Smooth muscle cell (in vitro differentiated cells): ENCODE data around the gene SLX9. TPM values are rescaled to one million over a fixed set of nuclear protein-coding genes. Genes with fewer than 3 reads are reported as not detected.

Source experiments
- DNase-seq: peaks from one replicate; lab custom pipeline; 2025; ENCODE audit not compliant: unreplicated experiment; lab: John Stamatoyannopoulos, UW
- H2AFZ ChIP-seq: fragments of 200-600 bp; sonication (generic); 2 replicates; pipeline ENCODE4 v1.6.0; 2016; ENCODE audit warnings: antibody characterized with exemption, low read depth, mild to moderate bottlenecking
- H3F3A ChIP-seq: fragments of 200-600 bp; sonication (generic); 2 replicates; pipeline ENCODE4 v1.6.0; 2017; ENCODE audit warnings: antibody characterized with exemption, low read depth
- H3K27ac ChIP-seq: fragments of 200-600 bp; sonication (generic); 2 replicates; pipeline ENCODE4 v1.5.1; 2016; ENCODE audit warnings: low read depth, mild to moderate bottlenecking
- H3K27me3 ChIP-seq: fragments of 200-600 bp; sonication (generic); 2 replicates; pipeline ENCODE4 v1.6.1; 2016; ENCODE audit warnings: low read depth, mild to moderate bottlenecking
- H3K36me3 ChIP-seq: fragments of 200-600 bp; sonication (generic); 2 replicates; pipeline ENCODE4 v1.5.1; 2016; ENCODE audit warnings: low read depth
- H3K4me1 ChIP-seq: fragments of 200-600 bp; sonication (generic); 2 replicates; pipeline ENCODE4 v1.5.1; 2016; ENCODE audit warnings: low read depth
- H3K4me2 ChIP-seq: fragments of 200-600 bp; sonication (generic); 2 replicates; pipeline ENCODE4 v1.6.0; 2016; ENCODE audit warnings: mild to moderate bottlenecking
- H3K4me3 ChIP-seq: fragments of 200-600 bp; sonication (generic); 2 replicates; pipeline ENCODE4 v1.5.1; 2016; ENCODE audit warnings: mild to moderate bottlenecking
- H3K79me2 ChIP-seq: fragments of 200-600 bp; sonication (generic); 2 replicates; pipeline ENCODE4 v1.6.0; 2016; ENCODE audit warnings: low read depth, mild to moderate bottlenecking
- H3K9ac ChIP-seq: fragments of 200-600 bp; sonication (generic); 2 replicates; pipeline ENCODE4 v1.6.0; 2016; ENCODE audit warnings: low read depth
- H3K9me3 ChIP-seq: fragments of 200-600 bp; sonication (generic); replicated peaks from 2 replicates; pipeline ENCODE4 v1.5.1; 2016; ENCODE audit warnings: low read depth
- H4K20me1 ChIP-seq: fragments of 200-600 bp; sonication (generic); 2 replicates; pipeline ENCODE4 v1.6.0; 2016; ENCODE audit warnings: low read depth
- CTCF ChIP-seq: fragments of 200-600 bp; sonication (generic); IDR thresholded peaks from 2 replicates; pipeline ENCODE4 v1.5.1; 2017; ENCODE audit warnings: borderline replicate concordance, mild to moderate bottlenecking, antibody characterized with exemption; ENCODE audit not compliant: insufficient read depth, poor library complexity, severe bottlenecking
- WGBS: methylation state at CpG from one replicate; pipeline ENCODE4 v1.1.7; 2016; ENCODE audit warnings: low lambda C conversion rate; 5-methylcytosine and 5-hydroxymethylcytosine counted together
- polyA plus RNA-seq: library from polyadenylated mRNA; unstranded; fragments of >200 nt; fragmentation: Nextera tagmentation; extraction: Ambion mirVana; gene quantifications from 2 replicates; pipeline ENCODE4 v1.2.1, GENCODE V29; 2016
- total RNA-seq: library from RNA; depleted of rRNA; stranded (reverse); fragments of >200 nt; gene quantifications from 2 replicates; pipeline ENCODE4 v1.2.3, GENCODE V29; 2014

The SLX9 gene
- total and polyA plus RNA-seq, 2 experiments from 2014 or later: 13.9 to 26.6 TPM

DNA sequence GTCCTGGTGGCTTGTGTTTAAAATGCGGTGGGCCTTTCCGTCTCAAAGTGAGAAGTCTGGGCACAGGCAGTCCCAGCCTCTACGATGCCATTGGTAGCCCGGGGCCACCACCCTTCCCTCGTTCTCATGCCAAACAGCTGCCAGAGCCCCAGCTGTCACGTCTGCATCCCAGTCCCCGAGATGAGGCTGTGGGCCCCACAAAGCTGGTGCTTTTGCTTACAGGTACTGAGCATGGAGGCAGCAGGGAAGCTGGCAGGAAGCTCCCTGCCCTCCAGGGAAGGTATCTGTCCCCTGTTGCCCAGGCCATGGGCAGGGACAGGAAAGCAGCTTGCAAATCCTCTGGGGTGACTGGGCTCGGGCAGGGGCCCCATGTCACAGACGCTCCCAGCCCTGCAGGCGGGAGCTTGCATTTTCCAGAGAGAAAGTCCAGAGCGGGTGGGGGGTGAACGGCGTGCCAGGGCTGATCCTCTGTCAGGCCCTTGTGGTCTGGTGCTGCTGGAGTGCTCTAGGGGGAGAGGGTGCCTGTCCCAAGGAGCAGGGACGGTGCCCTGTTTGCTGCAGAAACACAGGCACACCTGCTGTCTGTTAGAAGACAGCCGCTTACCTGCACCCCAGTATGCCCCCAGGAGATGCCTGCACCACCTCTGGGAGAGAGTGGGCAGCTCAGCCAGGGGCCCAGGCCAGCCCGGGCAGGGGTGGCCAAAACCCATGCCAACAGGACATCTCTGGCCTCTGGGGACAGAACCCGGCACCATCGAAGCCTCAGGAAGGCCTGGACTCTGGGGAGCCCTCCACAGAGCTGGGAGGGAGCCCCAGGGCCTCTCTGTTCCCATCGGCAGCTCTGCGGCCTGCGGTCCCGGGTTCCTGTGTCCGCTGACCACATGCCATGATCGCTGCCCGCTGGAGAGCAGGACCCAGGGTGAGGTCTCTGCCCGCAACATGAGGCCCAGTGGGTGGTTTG lies 45.9 kb downstream of the SLX9 start:
- no peak overlapping the region for H3K4me2 ChIP-seq
- no peaks in the 10 kb centered on the region for H3K9me3 ChIP-seq

DNA sequence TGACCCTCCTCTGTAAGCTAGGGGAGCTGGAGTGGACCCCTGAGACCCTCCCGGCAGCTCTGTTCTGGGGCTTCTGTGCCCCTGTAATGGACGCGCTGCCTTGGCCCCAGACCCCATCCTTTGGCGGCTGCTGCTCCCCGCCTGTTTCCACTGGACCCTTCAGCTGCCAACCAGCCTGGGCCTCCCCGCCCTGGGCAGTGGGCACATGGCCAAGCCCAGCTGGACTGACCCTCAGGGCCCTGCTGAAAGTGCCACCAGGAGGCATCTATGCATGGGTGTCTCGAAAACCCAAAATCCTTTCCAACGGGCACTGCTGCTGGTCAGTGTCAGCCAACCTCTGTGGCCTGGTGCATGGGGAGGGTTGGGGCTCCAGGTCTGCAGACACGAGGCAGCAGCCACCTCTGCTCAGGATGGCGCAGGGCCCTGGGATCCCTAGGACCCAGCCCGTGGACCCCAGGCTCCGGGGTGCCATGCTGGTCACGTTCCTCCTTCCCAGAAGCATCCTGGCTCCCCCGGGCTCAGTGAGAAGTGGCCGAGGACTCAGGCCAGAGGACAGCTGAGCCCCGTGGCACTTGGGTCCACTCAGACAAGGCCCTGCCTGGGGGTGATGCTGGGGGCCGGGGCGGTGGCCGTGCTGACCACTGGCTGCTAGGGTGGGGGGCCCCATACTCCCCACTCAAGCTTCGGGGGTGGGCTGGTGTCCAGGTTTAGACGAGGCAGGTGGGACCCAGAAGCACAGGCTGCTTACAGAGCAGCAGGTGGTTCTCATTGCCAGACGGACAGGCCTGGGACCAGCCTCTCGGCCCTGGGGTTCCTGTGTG lies 46.9 kb downstream of the SLX9 start:
- H3K27me3 ChIP-seq: no peaks in the 10 kb centered on the region
- H3K27ac ChIP-seq: no peak overlapping the region
- no peaks in the 10 kb centered on the region for H3K4me1 ChIP-seq
- H3K9ac ChIP-seq: no peak overlapping the region
- no peaks in the 10 kb centered on the region for H3K9me3 ChIP-seq
- no peak for TF ChIP-seq CTCF
- no peak for DNase-seq
- 92% methylated on average over 23 of the region's 23 CpGs for WGBS
- H3K36me3 ChIP-seq: no peaks in the 10 kb centered on the region
- H3F3A ChIP-seq: no peaks in the 10 kb centered on the region
- no peak overlapping the region for H3K4me3 ChIP-seq
- no peak overlapping the region for H3K4me2 ChIP-seq
- H3K79me2 ChIP-seq: no peaks in the 10 kb centered on the region
- no peaks in the 10 kb centered on the region for H4K20me1 ChIP-seq
- no peak overlapping the region for H2AFZ ChIP-seq

More for the DNA sequence above, 45.9 kb downstream of the SLX9 start:
- WGBS: 75% methylated on average over 26 of the region's 26 CpGs
- no peak overlapping the region for H3K9ac ChIP-seq
- no peak for TF ChIP-seq CTCF
- H3F3A ChIP-seq: no peaks in the 10 kb centered on the region
- no peaks in the 10 kb centered on the region for H3K79me2 ChIP-seq
- DNase-seq: no peak
- peak overlapping the region; percentile 63 for H3K27ac ChIP-seq
- no peaks in the 10 kb centered on the region for H3K4me1 ChIP-seq
- H3K4me3 ChIP-seq: no peak overlapping the region
- H3K27me3 ChIP-seq: no peaks in the 10 kb centered on the region
- no peaks in the 10 kb centered on the region for H3K36me3 ChIP-seq
- no peaks in the 10 kb centered on the region for H4K20me1 ChIP-seq
- H2AFZ ChIP-seq: no peak overlapping the region

GRCh38 chr21:44987301-44987885 lies 47.6 kb downstream of the SLX9 start:
- Histone ChIP-seq H3K9ac (no peak overlapping the region), H3K9me3 (no peaks in the 10 kb centered on the region), H3K4me1 (no peaks in the 10 kb centered on the region), H3K4me2 (no peak overlapping the region), H2AFZ (no peak overlapping the region), H3K79me2 (no peaks in the 10 kb centered on the region), H3K4me3 (no peak overlapping the region), H4K20me1 (no peaks in the 10 kb centered on the region), H3K27ac (no peak overlapping the region), H3K36me3 (no peaks in the 10 kb centered on the region), H3F3A (no peaks in the 10 kb centered on the region), H3K27me3 (no peaks in the 10 kb centered on the region)
- 79% methylated on average over 22 of the region's 23 CpGs for WGBS
- TF ChIP-seq CTCF: no peak
- no peak for DNase-seq
